HepG2 (cell line): ENCODE data around the gene IRS1. TPM values are rescaled to one million over a fixed set of nuclear protein-coding genes. Genes with fewer than 3 reads are reported as not detected.

Source experiments
- HNF1A ChIP-seq, 2 experiments: sonication (generic) in 1 of 2; formaldehyde crosslinking in 1 of 2; IDR thresholded peaks; 2 replicates each; pipeline versions ENCODE4 v1.4.0 to v1.6.1; 2016 to 2020; ENCODE audit warnings: borderline replicate concordance in 1 of 2, low read depth in 1 of 2, mild to moderate bottlenecking in 1 of 2, missing genetic modification reagents in 1 of 2
- HNRNPL ChIP-seq: fragments of 200-400 bp; formaldehyde crosslinking; IDR thresholded peaks from 2 replicates; pipeline ENCODE4 v1.6.1; 2017; ENCODE audit warnings: mild to moderate bottlenecking, low read depth, low read length
- HOXA7 ChIP-seq: sonication (generic); formaldehyde crosslinking; IDR thresholded peaks from 2 replicates; pipeline ENCODE4 v1.8.1; 2022; ENCODE audit warnings: mild to moderate bottlenecking, missing genetic modification reagents, moderate library complexity
- JUNB ChIP-seq: sonication (generic); formaldehyde crosslinking; IDR thresholded peaks from 2 replicates; pipeline ENCODE4 v1.8.0; 2022; ENCODE audit warnings: missing genetic modification reagents, mild to moderate bottlenecking, borderline replicate concordance
- POGZ ChIP-seq: sonication (generic); formaldehyde crosslinking; IDR thresholded peaks from 2 replicates; pipeline ENCODE4 v1.4.0; 2020; ENCODE audit warnings: mild to moderate bottlenecking, missing genetic modification reagents
- RARA ChIP-seq: IDR thresholded peaks from 2 replicates; pipeline ENCODE4 v1.6.1; 2016; ENCODE audit warnings: missing genetic modification reagents, missing compliant biosample characterization
- SKIL ChIP-seq: sonication (generic); formaldehyde crosslinking; IDR thresholded peaks from 2 replicates; pipeline ENCODE4 v1.8.0; 2022; ENCODE audit warnings: missing genetic modification reagents, mild to moderate bottlenecking, moderate library complexity, borderline replicate concordance
- TCF7L2 ChIP-seq: IDR thresholded peaks from 2 replicates; pipeline ENCODE4 v1.6.1; 2011; ENCODE audit warnings: mild to moderate bottlenecking, low read depth, low read length, moderate library complexity
- ZFP82 ChIP-seq: sonication (generic); formaldehyde crosslinking; IDR thresholded peaks from 2 replicates; pipeline ENCODE4 v1.5.1; 2020; ENCODE audit warnings: mild to moderate bottlenecking, missing genetic modification reagents, borderline replicate concordance
- ZNF12 ChIP-seq: sonication (generic); formaldehyde crosslinking; IDR thresholded peaks from 2 replicates; pipeline ENCODE4 v1.5.0; 2020; ENCODE audit warnings: missing genetic modification reagents
- ZNF646 ChIP-seq: sonication (generic); formaldehyde crosslinking; IDR thresholded peaks from 2 replicates; pipeline ENCODE4 v1.9.0; 2021; ENCODE audit warnings: mild to moderate bottlenecking, missing genetic modification reagents
- ZNF772 ChIP-seq: sonication (generic); formaldehyde crosslinking; IDR thresholded peaks from 2 replicates; pipeline ENCODE4 v1.5.0; 2020; ENCODE audit warnings: mild to moderate bottlenecking, missing genetic modification reagents
- ZSCAN9 ChIP-seq: IDR thresholded peaks from 2 replicates; pipeline ENCODE4 v1.6.1; 2016; ENCODE audit warnings: borderline replicate concordance
- polyA plus RNA-seq, 8 experiments: library from polyadenylated mRNA; depleted of rRNA in 3 of 8; stranded (reverse) in 7 of 8; unstranded in 1 of 8; fragments of >200 nt; fragmentation: Illumina TruSeq in 4 of 8; extraction: Trizol in 4 of 8; gene quantifications; 2 replicates each; pipeline versions ENCODE4 v1.2.1 to v1.2.3, GENCODE V29; 2011 to 2016; ENCODE audit warnings: low read depth in 4 of 8, missing spikeins in 1 of 8, mixed read lengths in 1 of 8; ENCODE audit not compliant: insufficient read depth in 1 of 8
- total RNA-seq, 5 experiments: library from RNA; depleted of rRNA; stranded (reverse); fragments of >200 nt; fragmentation: Illumina TruSeq; extraction: Trizol; gene quantifications; 2 replicates each; pipeline ENCODE4 v1.2.3, GENCODE V29; 2016; ENCODE audit warnings: low read depth in 1 of 5

The IRS1 gene
- total and polyA plus RNA-seq, 2 of the 13 experiments (the other 11 are each of a cell fraction or from before 2014, with no cell fraction given) = 8.7 to 9.0 TPM

DNA sequence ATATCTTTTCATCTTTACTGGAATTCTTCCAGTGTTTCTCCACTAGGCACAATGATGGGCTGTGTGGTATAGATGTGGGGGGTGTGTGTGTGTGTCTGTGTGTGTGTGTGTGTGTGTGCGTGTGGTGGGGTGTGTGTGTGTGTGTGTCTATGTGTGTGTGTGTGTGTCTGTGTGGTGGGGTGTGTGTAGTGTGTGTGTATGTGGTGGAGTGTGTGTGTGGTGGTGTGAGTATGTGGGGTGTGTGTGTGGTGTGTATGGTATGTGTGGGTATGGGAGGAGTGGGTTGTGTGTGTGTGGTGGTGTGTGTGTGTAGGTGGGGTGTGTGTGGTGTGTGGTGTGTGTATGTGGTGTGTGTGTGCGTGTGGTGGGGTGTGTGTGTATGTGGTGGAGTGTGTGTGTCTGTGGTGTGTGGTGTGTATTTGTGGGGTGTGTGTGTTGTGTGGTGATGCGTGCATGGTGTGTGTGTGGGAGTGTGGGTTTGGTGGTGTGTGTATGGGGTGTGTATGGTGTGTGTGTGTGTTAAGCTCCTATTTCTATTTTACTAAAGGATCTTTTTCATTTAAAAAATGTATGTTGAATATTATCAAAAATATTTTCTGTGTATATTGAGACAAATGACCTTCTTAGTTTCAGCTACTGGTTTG lies 84.2 kb downstream of the IRS1 start (continued):
- TF ChIP-seq HNF1A (IDR thresholded peaks at IDR 0.05; ENCODE audit: low read depth) (no peak), HNF1A (CRISPR knock-in tag; IDR thresholded peaks at IDR 0.05; ENCODE audit: borderline replicate concordance) (no peak), RARA (no peak), SKIL (CRISPR knock-in tag) (0 out of 2 replicates have a peak, but pooled peaks have one; percentile 31), JUNB (CRISPR knock-in tag) (0 out of 2 replicates have a peak, but pooled peaks have one; percentile 34), ZNF772 (CRISPR knock-in tag) (no peak), POGZ (CRISPR knock-in tag) (no peak), ZSCAN9 (CRISPR knock-in tag) (no peak), TCF7L2 (no peak), ZNF646 (CRISPR knock-in tag) (peak; percentile 97), ZNF12 (CRISPR knock-in tag) (no peak), HNRNPL (peak; percentile 80), HOXA7 (CRISPR knock-in tag) (0 out of 2 replicates have a peak, but pooled peaks have one; percentile 37), ZFP82 (no peak)
- TF ChIP-seq, all 625 proteins: peak for 7
